Upper lobe of left lung (tissue), 6 donors: ENCODE results near the gene KRTCAP2. TPM values are rescaled to one million over a fixed set of nuclear protein-coding genes. Genes with fewer than 3 reads are reported as not detected.

Experiments
- ATAC-seq, 2 donors: fragments of 200-7000 bp; cut with Tn5 transposase; one replicate each; pipeline ENCODE4 v1.9.1; 2022; ENCODE audit warnings: mild to moderate bottlenecking in 2 of 2, moderate library complexity in 2 of 2; ENCODE audit not compliant: low FRiP score in 2 of 2
- DNase-seq, 2 donors: peaks; one replicate each; pipeline ENCODE4 v3.0.0-alpha.2; 2019 to 2020
- H3K27ac ChIP-seq, 4 donors: fragments of 200-600 bp; sonication (generic); one replicate each; pipeline ENCODE4 v1.5.1; 2016 to 2019
- H3K27me3 ChIP-seq, 4 donors: fragments of 200-600 bp; sonication (generic); one replicate each; pipeline ENCODE4 v1.5.1; 2017 to 2019
- H3K36me3 ChIP-seq, 4 donors: fragments of 200-600 bp; sonication (generic); one replicate each; pipeline ENCODE4 v1.5.1; 2016 to 2019
- H3K4me1 ChIP-seq, 4 donors: fragments of 200-600 bp; sonication (generic); one replicate each; pipeline ENCODE4 v1.5.1; 2018 to 2019
- H3K4me3 ChIP-seq, 4 donors: fragments of 200-600 bp; sonication (generic); one replicate each; pipeline ENCODE4 v1.5.1; 2017 to 2019; ENCODE audit warnings: mild to moderate bottlenecking in 2 of 4, moderate library complexity in 1 of 4
- H3K9me3 ChIP-seq, 4 donors: fragments of 200-600 bp; sonication (generic); one replicate each; pipeline ENCODE4 v1.5.1; 2018 to 2019
- CTCF ChIP-seq, 6 experiments: fragments of 450-650 bp in 4 of 6; fragments of 200-600 bp in 2 of 6; sonication (generic) in 2 of 6; IDR thresholded peaks; one replicate each; pipeline ENCODE4 v1.5.1; 2016 to 2019; ENCODE audit warnings: antibody characterized with exemption in 6 of 6
- EP300 ChIP-seq, 4 donors: sonication (generic); formaldehyde crosslinking; IDR thresholded peaks; one replicate each; pipeline ENCODE4 v1.5.1; 2017; ENCODE audit warnings: antibody characterized with exemption in 4 of 4, control low read depth in 2 of 4
- POLR2A ChIP-seq, 4 donors: fragments of 450-650 bp; IDR thresholded peaks; one replicate each; pipeline ENCODE4 v1.5.1; 2016 to 2017; ENCODE audit warnings: antibody characterized with exemption in 4 of 4, mild to moderate bottlenecking in 2 of 4
- POLR2AphosphoS5 ChIP-seq, 2 donors: sonication (generic); formaldehyde crosslinking; IDR thresholded peaks; one replicate each; pipeline ENCODE4 v1.5.1; 2017; ENCODE audit warnings: antibody characterized with exemption in 2 of 2
- WGBS, 2 donors: methylation state at CpG; one replicate each; pipeline ENCODE4 v1.1.5; 2017 to 2018; 5-methylcytosine and 5-hydroxymethylcytosine counted together
- small RNA-seq, 4 donors: library from RNA; depleted of rRNA; stranded (forward); fragments of <200 nt; gene quantifications; one replicate each; pipeline ENCODE3, GENCODE V24; 2016
- total RNA-seq, 6 donors: library from RNA; depleted of rRNA in 4 of 6; stranded (reverse); fragments of >200 nt in 4 of 6; gene quantifications; one replicate each; pipeline versions ENCODE4 v1.1.0 to v1.2.1, GENCODE V29; 2016 to 2021
- donor health status: DM: no; HTN: no; CAD: no; lungs with moderate emphysema.
- donor health status: DM: no; HTN: yes; CAD: no; lungs with severe emphysema.

KRTCAP2 gene
- total RNA-seq, 6 donors from 2014 or later: 47.1 to 166 (median 131) TPM

DNA sequence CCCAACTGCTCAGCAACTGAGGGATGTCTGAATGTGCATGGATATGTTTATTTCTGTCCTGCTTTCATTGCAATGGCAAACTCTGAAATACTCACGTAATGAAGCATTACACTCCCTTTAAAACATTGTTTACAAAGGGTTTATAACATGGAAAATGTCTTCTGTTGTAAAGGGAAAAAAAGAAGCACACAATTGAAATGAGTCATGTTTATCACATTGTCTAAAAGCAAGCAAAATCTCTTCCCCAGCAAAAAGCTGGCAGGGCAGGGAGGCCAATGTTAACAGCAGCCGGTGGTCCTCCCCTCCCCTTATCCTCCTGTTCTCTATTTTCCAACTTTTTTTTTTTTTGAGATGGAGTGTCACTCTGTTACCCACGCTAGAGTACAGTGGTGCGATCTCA lies 49.3 kb downstream of the KRTCAP2 start:
- Histone ChIP-seq H3K27me3 (peaks cover 0 to 5% (median 3%) of the 10 kb centered on the region in 4 donors), H3K4me3 (no peak overlapping the region), H3K9me3 (no peaks in the 10 kb centered on the region), H3K36me3 (no peaks in the 10 kb centered on the region), H3K27ac (peak overlapping the region; percentile 44 to 98 (median 90)), H3K4me1 (peaks cover 35 to 71% (median 54%) of the 10 kb centered on the region in 4 donors)
- ATAC-seq (no peak), DNase-seq (no peak)
- WGBS, 2 donors: 44 to 69% methylated on average over 4 of the region's 4 CpGs
- TF ChIP-seq EP300 (IDR thresholded peaks at IDR 0.05): no peak
- no peak for TF ChIP-seq POLR2A (IDR thresholded peaks at IDR 0.05)
- no peak for TF ChIP-seq CTCF (IDR thresholded peaks at IDR 0.05)
- no peak for TF ChIP-seq POLR2AphosphoS5 (IDR thresholded peaks at IDR 0.05)

GRCh38 chr1:155122308-155122707 lies 50.8 kb downstream of the KRTCAP2 start:
- no peaks in the 10 kb centered on the region for H3K9me3 ChIP-seq
- peaks cover 32 to 61% (median 43%) of the 10 kb centered on the region in 4 donors for H3K4me1 ChIP-seq
- 80 to 82% methylated on average over 2 of the region's 2 CpGs for WGBS, 2 donors
- H3K27ac ChIP-seq: peak overlapping the region in 3 of 4 donors; percentile 17 to 72 (median 69)
- no peak overlapping the region for H3K4me3 ChIP-seq
- no peaks in the 10 kb centered on the region for H3K36me3 ChIP-seq
- DNase-seq (no peak), ATAC-seq (no peak)
- TF ChIP-seq POLR2AphosphoS5 (IDR thresholded peaks at IDR 0.05) (no peak), POLR2A (IDR thresholded peaks at IDR 0.05) (no peak), CTCF (IDR thresholded peaks at IDR 0.05) (no peak), EP300 (IDR thresholded peaks at IDR 0.05) (no peak)
- peaks cover 0 to 5% (median under 1%) of the 10 kb centered on the region in 4 donors for H3K27me3 ChIP-seq

GRCh38 chr1:155121249-155121648 lies 51.9 kb downstream of the KRTCAP2 start:
- H3K4me1 ChIP-seq: peaks cover 23 to 56% (median 37%) of the 10 kb centered on the region in 4 donors
- H3K36me3 ChIP-seq: no peaks in the 10 kb centered on the region
- no peaks in the 10 kb centered on the region for H3K9me3 ChIP-seq
- no peak for DNase-seq
- TF ChIP-seq POLR2A (IDR thresholded peaks at IDR 0.05) (peak in 1 of 4 donors; percentile 52), CTCF (IDR thresholded peaks at IDR 0.05) (no peak), EP300 (IDR thresholded peaks at IDR 0.05) (no peak), POLR2AphosphoS5 (IDR thresholded peaks at IDR 0.05) (no peak)
- no peak overlapping the region for H3K4me3 ChIP-seq
- H3K27ac ChIP-seq: peak overlapping the region; percentile 60 to 72 (median 68)
- WGBS, 2 donors: 72 to 81% methylated on average over 2 of the region's 2 CpGs
- no peak for ATAC-seq
- H3K27me3 ChIP-seq: peaks cover 0 to 4% (median under 1%) of the 10 kb centered on the region in 4 donors

DNA sequence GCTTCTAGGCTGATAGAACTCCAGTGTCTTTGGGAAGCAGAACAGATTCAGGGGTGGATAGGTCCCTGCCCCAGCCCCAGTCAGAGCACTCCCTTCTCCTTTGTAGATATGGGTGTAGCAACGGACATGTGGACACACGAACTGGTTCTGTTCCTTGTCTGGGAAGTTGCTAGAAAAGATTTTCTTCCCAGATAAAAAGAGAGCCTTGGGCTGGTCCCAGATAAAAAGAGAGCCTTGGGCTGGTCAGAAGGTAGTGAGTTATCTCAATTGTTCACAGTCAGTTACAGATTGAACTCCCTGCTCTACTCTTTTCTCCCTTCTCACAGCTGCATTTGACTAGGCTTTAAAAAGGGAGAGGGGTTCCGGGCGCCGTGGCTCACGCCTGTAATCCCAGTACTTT lies 52.9 kb downstream of the KRTCAP2 start:
- ATAC-seq: no peak
- H3K27ac ChIP-seq: peak overlapping the region; percentile 2 to 72 (median 64)
- no peak overlapping the region for H3K4me3 ChIP-seq
- H3K4me1 ChIP-seq: peaks cover 14 to 50% (median 27%) of the 10 kb centered on the region in 4 donors
- no peaks in the 10 kb centered on the region for H3K9me3 ChIP-seq
- WGBS, 2 donors: 74 to 94% methylated on average over 4 to 6 of the region's 6 CpGs
- DNase-seq: no peak
- TF ChIP-seq POLR2A (IDR thresholded peaks at IDR 0.05): no peak
- TF ChIP-seq EP300 (IDR thresholded peaks at IDR 0.05): no peak
- no peak for TF ChIP-seq POLR2AphosphoS5 (IDR thresholded peaks at IDR 0.05)
- no peak for TF ChIP-seq CTCF (IDR thresholded peaks at IDR 0.05)
- H3K36me3 ChIP-seq: no peaks in the 10 kb centered on the region
- H3K27me3 ChIP-seq: no peaks in the 10 kb centered on the region

Small RNA genes lying within 50 kb of the gene (small RNA-seq; reads per million reads assigned to genes)
- gene HMGN2P18 (0 reads per million in 4 donors), gene RF00019 (0 reads per million in 4 donors)

Other genes starting within 250 kb of the KRTCAP2 start
- gene PMVK, start 236.6 kb downstream of the KRTCAP2 start, total RNA-seq: 10 to 100 TPM in 5 of 6 donors, 1 to 10 TPM in 1; 9.4 to 51.6 (median 29.8) TPM
- 100 to 1,000 TPM in 1 of 6 donors, 10 to 100 TPM in 5; 72.1 to 108 (median 83.7) TPM for gene PBXIP1, start 217.2 kb downstream of the KRTCAP2 start, total RNA-seq
- 10 to 100 TPM; 20.1 to 41.9 (median 27.5) TPM for gene PYGO2, start 211.5 kb downstream of the KRTCAP2 start, total RNA-seq
- 100 to 1,000 TPM in 1 of 6 donors, 10 to 100 TPM in 5; 55.5 to 130 (median 69.1) TPM for gene SHC1, start 202.6 kb downstream of the KRTCAP2 start, total RNA-seq
- gene CKS1B, start 198.6 kb downstream of the KRTCAP2 start, total RNA-seq: 10 to 100 TPM in 5 of 6 donors, 1 to 10 TPM in 1; 9.9 to 31.1 (median 22.5) TPM
- gene FLAD1, start 190.0 kb downstream of the KRTCAP2 start, total RNA-seq: 10 to 100 TPM; 15.6 to 62.9 (median 29.8) TPM
- 1 to 10 TPM in 1 of 6 donors, under 1 TPM in 1, not detected in 4; 0.57 to 1.0 TPM for gene LENEP, start 179.7 kb downstream of the KRTCAP2 start, total RNA-seq
- gene ZBTB7B, start 170.5 kb downstream of the KRTCAP2 start, total RNA-seq: 10 to 100 TPM; 43.9 to 88.2 (median 66.2) TPM
- gene DCST2, start 139.5 kb downstream of the KRTCAP2 start, total RNA-seq: 1 to 10 TPM in 4 of 6 donors, under 1 TPM in 2; 0.49 to 2.1 (median 1.1) TPM
- gene DCST1, start 139.5 kb downstream of the KRTCAP2 start, total RNA-seq: under 1 TPM in 1 of 6 donors, not detected in 5; 0.89 TPM
- 100 to 1,000 TPM in 4 of 6 donors, 10 to 100 TPM in 2; 52.1 to 246 (median 106) TPM for gene ADAM15, start 122.0 kb downstream of the KRTCAP2 start, total RNA-seq
- gene EFNA4, start 109.6 kb downstream of the KRTCAP2 start, total RNA-seq: 1 to 10 TPM; 2.8 to 8.1 (median 7.0) TPM
- 1 to 10 TPM in 4 of 6 donors, under 1 TPM in 2; 0.33 to 2.1 (median 1.4) TPM for gene EFNA3, start 94.5 kb downstream of the KRTCAP2 start, total RNA-seq
- gene EFNA1, start 45.4 kb downstream of the KRTCAP2 start, total RNA-seq: 100 to 1,000 TPM; 131 to 226 (median 164) TPM
- gene SLC50A1, start 37.5 kb downstream of the KRTCAP2 start, total RNA-seq: 10 to 100 TPM; 19.9 to 49.9 (median 42.7) TPM
- 100 to 1,000 TPM in 2 of 6 donors, 10 to 100 TPM in 3, not detected in 1; 25.1 to 112 (median 67.5) TPM for gene DPM3, start 32.8 kb downstream of the KRTCAP2 start, total RNA-seq
- under 1 TPM in 3 of 6 donors, not detected in 3; 0.30 to 0.64 (median 0.57) TPM for gene TRIM46, start 545 bp upstream of the KRTCAP2 start, total RNA-seq
- gene THBS3, start 34.6 kb upstream of the KRTCAP2 start, total RNA-seq: 10 to 100 TPM; 18.3 to 97.4 (median 27.6) TPM
- 10 to 100 TPM; 23.0 to 68.4 (median 37.4) TPM for gene MTX1, start 35.4 kb upstream of the KRTCAP2 start, total RNA-seq
- gene ENTREP3, start 82.2 kb upstream of the KRTCAP2 start, total RNA-seq: 10 to 100 TPM in 5 of 6 donors, 1 to 10 TPM in 1; 9.3 to 30.3 (median 20.6) TPM
- 10 to 100 TPM; 61.5 to 96.1 (median 70.4) TPM for gene SCAMP3, start 89.1 kb upstream of the KRTCAP2 start, total RNA-seq
- 10 to 100 TPM; 32.7 to 92.2 (median 48.1) TPM for gene CLK2, start 100.2 kb upstream of the KRTCAP2 start, total RNA-seq
- gene HCN3, start 104.2 kb upstream of the KRTCAP2 start, total RNA-seq: 1 to 10 TPM; 1.1 to 6.3 (median 2.6) TPM
- under 1 TPM in 2 of 6 donors, not detected in 4; 0.14 to 0.17 TPM for gene PKLR, start 128.1 kb upstream of the KRTCAP2 start, total RNA-seq
- 100 to 1,000 TPM; 129 to 256 (median 179) TPM for gene FDPS, start 135.6 kb upstream of the KRTCAP2 start, total RNA-seq
- 10 to 100 TPM; 21.4 to 41.9 (median 31.2) TPM for gene RUSC1, start 147.6 kb upstream of the KRTCAP2 start, total RNA-seq